HG03442 (cell line): Measurements from ENCODE around the gene SLC35E4.
A peak's percentile ranks its signal among the peaks of the same experiment; 100 is the strongest.
"Not testable (repeated sequence)": the region's sequence is repeated elsewhere in the genome, so short reads cannot be mapped to it uniquely, and the experiment has no call there.

Experiments
- ATAC-seq: cut with Tn5 transposase; IDR thresholded peaks from one replicate; pipeline ENCODE4 v1.9.1; 2021; ENCODE audit warnings: mild to moderate bottlenecking, moderate library complexity; ENCODE audit not compliant: unreplicated experiment

SLC35E4 gene

GRCh38 chr22:30635273-30636225 lies at the start of gene SLC35E4:
TSS of gene SLC35E4 (plus strand) at chr22:30635781. CDS start at chr22:30636451, 670 bp downstream.
- peak; percentile 59 for ATAC-seq

GRCh38 chr22:30586414-30586813 lies 49.2 kb upstream of the SLC35E4 start:
- no peak for ATAC-seq

GRCh38 chr22:30591191-30591587 lies 44.4 kb upstream of the SLC35E4 start:
- no peak for ATAC-seq

- ATAC-seq = peak; percentile 98
These were observed 43.8 kb upstream of the SLC35E4 start, which contains the start of gene PES1 for GRCh38 chr22:30591588-30592359. TSS of gene PES1 (minus strand) at chr22:30591910. CDS start at chr22:30591833, 77 bp downstream.

DNA sequence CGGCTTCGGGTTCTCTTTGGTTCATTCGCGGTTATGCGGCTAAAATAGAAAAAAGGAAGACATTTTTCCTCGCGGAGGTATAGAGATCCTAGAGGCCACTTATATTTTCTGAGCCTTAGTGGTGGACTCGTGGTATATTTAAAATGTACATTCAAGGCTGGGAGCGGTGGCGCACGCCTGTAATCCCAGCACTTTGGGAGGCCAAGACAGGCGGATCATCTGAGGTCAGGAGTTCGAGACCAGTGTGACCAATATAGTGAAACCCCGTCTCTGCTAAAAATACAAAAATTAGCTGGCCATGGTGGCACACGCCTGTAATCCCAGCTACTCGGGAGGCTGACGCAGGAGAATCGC lies 43.2 kb upstream of the SLC35E4 start:
- not testable (repeated sequence) for ATAC-seq

DNA sequence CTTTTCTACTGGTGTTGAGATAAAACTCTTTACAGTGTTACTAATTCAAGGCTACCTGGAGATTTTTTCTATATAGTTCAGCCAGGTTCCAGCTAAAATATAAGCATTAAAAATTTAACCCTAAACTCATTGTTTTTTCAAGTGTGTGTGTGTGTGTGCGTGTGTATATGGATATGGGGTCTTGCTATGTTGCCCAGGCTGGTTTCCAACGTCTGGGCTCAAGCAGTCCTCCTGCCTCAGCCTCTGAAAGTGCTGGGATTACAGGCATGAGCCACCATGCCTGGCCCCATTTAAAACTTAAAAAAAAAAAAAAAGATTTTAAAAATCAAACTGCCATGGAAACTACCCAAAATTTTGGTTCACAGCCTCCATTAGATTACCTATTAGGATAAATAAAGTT lies 39.4 kb upstream of the SLC35E4 start:
- no peak for ATAC-seq

GRCh38 chr22:30596886-30597285 lies 38.7 kb upstream of the SLC35E4 start:
- ATAC-seq = no peak

DNA sequence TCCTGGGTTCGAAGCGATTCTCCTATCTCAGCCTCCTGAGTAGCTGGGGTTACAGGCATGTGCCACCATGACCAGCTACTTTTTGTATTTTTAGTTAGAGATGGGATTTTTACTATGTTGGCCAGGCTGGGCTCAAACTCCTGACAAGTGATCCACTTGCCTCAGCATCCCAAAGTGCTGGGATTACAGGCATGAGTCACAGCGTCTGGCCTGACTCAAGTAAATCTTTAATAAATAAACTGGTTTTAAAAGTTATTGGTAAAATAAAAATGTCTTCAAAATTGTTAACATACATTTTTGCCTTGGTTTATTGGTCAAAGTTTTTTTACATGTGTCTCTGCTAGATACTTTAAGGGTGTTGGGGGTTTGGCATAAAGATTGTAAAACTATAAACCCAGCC lies 36.6 kb upstream of the SLC35E4 start:
- ATAC-seq = no peak

- no peak for ATAC-seq
These were observed 34.7 kb upstream of the SLC35E4 start for GRCh38 chr22:30600921-30601320.

DNA sequence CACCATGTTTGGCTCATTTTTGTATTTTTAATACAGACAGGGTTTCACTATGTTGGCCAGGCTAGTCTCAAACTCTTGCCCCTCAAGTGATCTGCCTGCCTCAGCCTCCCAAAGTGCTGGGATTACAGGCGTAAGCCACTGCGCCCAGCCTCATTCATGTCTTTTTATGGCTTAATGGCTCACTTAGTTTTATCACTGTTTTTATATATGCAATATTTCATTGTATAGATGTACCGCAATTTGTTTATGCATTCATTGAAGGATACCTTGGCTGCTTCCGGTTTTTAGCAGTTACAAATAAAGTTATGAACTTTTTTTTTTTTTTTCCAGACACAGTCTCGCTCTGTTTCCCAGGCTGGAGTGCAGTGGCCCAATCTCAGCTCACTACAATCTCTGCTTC lies 34.1 kb upstream of the SLC35E4 start:
- no peak for ATAC-seq

- ATAC-seq = no peak
These were observed 33.5 kb upstream of the SLC35E4 start for GRCh38 chr22:30602049-30602448.

- ATAC-seq = no peak
These were observed 31.8 kb upstream of the SLC35E4 start for GRCh38 chr22:30603801-30604200.

DNA sequence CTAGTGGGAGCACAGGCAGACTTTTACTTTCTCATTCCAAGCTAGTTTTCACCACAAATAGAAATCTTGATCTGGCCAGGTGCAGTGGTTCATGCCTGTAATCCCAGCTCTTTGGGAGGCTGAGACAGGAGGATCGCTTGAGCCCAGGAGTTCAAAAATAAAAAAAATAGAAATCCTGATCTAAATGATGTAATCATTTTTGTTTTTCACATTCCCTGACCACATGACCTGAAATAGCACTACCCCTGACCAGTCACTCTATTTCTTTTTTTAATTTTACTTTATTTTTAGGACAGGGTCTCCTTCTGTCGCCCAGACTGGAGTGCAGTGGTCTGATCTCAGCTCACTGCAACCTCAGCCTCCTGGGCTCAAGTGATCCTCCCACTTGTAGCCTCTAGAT lies 30.9 kb upstream of the SLC35E4 start:
- no peak for ATAC-seq

- no peak for ATAC-seq
These were observed 30.0 kb upstream of the SLC35E4 start for GRCh38 chr22:30605449-30606110.

DNA sequence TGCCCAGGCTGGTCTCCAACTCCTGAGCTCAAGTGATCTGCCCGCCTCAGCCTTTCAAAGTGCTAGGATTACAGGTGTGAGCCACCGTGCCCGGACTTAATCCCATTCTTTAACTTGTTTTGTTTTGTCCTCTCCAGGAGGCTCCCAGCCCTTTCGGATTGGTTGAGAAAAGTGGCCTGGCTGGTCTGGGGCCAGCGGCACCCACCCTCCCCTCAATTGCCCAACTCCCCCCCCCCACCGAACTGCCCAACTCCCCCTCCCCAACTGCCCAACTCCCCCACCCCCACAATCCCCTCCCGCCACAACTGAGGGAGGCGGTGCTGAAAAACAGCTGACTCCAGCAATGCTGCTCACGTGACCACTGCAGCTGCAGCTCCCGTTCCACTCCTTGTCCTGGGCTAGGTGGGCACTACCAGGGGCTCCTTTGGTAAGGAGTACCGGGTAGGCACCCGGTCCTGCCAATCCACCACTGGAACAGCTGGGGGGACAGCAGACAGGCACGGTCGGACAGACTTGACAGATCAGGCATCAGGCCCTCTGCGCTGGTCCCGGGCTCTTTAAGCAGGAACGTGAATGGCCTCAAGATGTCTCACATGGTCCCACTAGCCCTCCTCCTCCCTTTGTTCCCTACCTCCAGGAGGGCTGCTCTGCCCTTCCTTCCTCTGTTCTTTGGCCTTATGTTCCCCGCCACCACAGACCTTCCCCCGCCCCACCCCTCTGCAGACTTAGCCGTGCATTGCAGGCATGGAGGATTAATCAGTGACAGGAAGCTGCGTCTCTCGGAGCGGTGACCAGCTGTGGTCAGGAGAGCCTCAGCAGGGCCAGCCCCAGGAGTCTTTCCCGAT lies 28.9 kb upstream of the SLC35E4 start, which contains the start of gene TCN2:
Gene TCN2 (plus strand): TSS at position 720 of the 845 bp plus-strand sequence. CDS start 158 bp downstream, outside the sequence.
- no peak for ATAC-seq

GRCh38 chr22:30607300-30607930 lies 28.2 kb upstream of the SLC35E4 start:
- no peak for ATAC-seq

GRCh38 chr22:30607939-30608338 lies 27.6 kb upstream of the SLC35E4 start:
- no peak for ATAC-seq

DNA sequence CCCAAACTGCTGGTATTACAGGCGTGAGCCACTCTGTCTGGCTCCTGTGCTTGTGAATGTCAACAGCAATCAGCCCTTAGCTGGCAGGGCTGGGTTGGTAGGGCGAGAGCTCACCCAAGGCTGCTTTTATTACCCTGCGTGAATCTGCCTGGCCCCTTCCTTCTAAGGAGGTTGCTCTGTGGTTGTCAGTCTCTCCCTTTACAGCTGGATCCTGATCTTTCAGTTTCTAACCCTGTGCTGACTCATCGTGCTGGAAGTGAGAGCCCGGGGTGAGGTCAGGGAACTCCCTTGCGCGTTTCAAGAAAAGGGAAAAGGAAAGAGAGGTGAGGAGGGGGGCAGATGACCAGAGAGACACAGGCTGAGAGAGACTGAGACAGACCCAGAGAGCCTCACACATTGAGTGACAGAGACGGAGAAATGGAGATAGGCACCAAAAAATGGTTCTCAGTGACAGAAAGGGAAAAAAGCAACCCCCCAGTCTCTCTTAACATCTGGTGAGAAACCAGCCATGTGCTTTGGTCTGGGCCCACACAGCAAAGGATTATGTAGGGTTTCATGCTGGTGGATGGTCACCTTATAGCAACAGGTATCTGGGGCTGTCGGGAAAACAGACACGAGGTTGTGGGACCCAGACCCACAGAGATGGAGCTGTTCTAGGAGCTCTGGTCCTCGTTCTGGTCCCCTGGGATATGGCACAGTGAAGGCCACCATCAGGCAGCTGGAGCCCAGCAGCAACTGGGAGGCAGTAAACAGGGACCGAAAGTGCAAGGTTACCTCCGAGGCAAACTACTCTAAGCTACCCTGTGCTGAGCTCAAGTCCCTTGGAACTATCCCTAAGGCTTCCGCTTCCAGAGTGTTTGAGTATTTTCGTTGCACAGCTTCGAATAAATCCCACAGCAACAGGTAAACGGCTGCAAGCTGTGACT lies 26.1 kb upstream of the SLC35E4 start:
- peak; percentile 47 for ATAC-seq

DNA sequence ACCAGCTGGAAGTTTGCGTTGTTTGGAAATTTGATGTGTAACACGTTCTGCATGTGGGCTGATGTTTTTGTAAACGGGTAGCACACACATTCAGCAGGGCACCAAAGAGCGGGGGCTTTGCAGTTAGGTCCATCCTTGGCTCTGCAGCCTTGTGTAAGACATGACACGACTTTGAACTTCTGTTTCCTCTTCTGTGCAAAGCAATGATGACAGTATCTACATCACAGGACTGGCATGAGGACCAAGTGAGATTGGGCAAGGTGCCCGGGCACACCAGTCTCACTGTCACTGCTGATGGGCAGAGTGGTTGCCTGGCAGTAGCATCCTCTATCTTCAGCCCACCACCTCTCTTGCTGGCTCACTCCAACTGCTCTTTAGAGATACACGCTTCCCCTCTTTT lies 25.3 kb upstream of the SLC35E4 start:
- no peak for ATAC-seq
